ENCODE data around the gene STAG3.

STAG3 gene

GRCh38 chr7:100154651-100155491 is 22.8 kb upstream of the STAG3 start:
- peak in 1 of 4 experiments; percentile 21 for DNase-seq

- DNase-seq, result no peak
Observed at GRCh38 chr7:100155553-100156317, 22.0 kb upstream of the STAG3 start.

- DNase-seq, result peak; percentile 61 to 86 (median 80)
Observed at GRCh38 chr7:100156331-100157068, 21.2 kb upstream of the STAG3 start.

DNA sequence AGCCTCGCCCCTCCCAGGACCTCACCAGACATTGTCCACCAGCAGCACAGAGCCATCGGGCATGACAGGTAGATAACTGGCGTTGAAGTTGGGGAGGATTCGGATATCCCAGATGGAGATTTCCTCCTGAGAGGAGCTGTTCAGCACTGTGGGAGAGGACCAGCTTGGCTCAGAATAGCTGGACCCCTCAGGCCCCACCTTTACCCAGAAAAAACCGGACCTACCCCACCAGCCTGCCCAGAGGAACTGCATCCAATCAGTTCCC is 20.7 kb upstream of the STAG3 start:
- no peak for DNase-seq

DNA sequence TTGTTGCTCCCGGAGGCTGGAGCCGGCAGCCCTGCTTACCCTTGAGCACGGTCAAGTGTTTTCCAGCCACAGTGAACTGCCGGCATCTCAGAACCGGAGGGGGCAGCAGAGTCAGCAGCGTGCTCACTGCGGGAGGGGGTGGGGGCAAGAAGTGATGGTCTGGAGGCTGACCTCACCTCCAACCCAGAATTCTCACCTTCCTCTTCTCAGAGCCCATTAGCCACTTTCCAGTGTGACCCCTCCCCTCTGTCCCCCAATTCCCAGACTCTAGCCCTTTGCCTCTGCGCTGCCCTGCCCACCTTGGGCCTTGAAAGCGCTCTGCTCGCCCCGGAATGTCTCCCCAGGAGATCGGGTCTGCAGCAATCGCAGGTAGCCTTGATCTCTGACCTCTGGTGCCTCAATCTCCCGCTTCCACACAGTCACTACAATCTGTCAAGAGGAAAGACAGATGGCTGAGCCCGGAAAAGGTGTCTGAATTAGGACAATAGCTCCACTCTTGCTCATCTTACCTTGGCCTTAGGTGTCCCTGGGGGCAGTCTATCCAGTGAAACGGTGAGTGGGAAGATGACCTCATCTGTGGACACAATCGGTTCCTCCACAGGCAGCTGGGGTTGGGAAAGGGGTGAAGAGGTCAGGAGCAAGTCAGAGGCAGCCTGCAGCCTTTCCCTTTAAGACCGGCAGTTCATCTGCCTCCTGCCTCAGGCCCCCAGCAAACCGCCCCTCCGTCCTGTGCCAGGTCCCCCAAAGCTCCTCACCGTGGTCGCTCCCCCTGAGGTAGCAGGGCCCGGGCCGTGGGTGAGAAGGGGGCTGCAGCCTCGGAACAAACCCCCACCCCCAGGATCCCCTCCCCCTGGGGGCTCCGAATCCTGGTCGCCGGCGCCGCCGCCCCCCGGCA is 20.1 kb upstream of the STAG3 start:
- DNase-seq, result peak; percentile 56 to 83 (median 76)

- DNase-seq, result peak; percentile 86 to 95 (median 90)
Observed at GRCh38 chr7:100158229-100159098, 19.3 kb upstream of the STAG3 start, which contains the start of gene TRAPPC14. Gene TRAPPC14, minus strand, starts transcription at chr7:100158723. Its CDS starts 224 bp downstream, at chr7:100158499.

DNA sequence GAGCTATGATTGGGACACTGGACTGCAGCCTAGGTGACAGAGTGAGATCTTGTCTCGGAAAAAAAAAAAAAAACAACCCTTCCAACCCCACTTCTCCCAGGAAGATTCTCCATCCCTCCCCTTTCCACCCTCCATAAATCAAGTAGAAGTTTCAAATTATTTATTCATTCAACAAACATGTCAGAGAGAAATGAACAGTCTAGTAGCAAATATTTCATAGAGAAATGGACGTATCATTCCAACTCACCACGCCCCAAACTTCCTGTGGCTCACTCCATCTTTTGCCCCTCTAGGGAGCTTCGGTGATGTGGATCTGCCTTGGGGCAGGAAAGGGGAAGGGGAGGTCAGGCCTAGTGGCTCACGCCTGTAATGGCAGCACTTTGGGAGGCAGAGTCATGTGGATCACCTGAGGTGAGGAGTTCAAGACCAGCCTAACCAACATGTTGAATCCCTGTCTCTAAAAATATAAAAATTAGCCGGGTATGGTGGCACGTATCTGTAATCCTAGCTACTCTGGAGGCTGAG is 18.6 kb upstream of the STAG3 start:
- DNase-seq, result peak in 2 of 4 experiments; percentile 30 to 40

GRCh38 chr7:100160067-100160466 is 17.7 kb upstream of the STAG3 start:
- no peak for DNase-seq

- DNase-seq, result no peak
Observed at GRCh38 chr7:100163006-100163531, 14.6 kb upstream of the STAG3 start.

- DNase-seq, result no peak
Observed at GRCh38 chr7:100163871-100164270, 13.8 kb upstream of the STAG3 start.

GRCh38 chr7:100166317-100166940 is 11.3 kb upstream of the STAG3 start:
- no peak for DNase-seq

- DNase-seq, result peak in 2 of 4 experiments; percentile 29 to 41
Observed at GRCh38 chr7:100166970-100167911, 10.5 kb upstream of the STAG3 start.

GRCh38 chr7:100167912-100168323 is 9.8 kb upstream of the STAG3 start:
- no peak for DNase-seq

GRCh38 chr7:100169147-100169850 is 8.4 kb upstream of the STAG3 start:
- no peak for DNase-seq

- no peak for DNase-seq
Observed at GRCh38 chr7:100170101-100170897, 7.4 kb upstream of the STAG3 start.

- DNase-seq, result peak in 1 of 4 experiments; percentile 40
Observed at GRCh38 chr7:100171087-100171681, 6.5 kb upstream of the STAG3 start.

- DNase-seq, result no peak
Observed at GRCh38 chr7:100171840-100172239, 5.9 kb upstream of the STAG3 start.
